ENCODE measurements around the gene IREB2.
"Not testable (repeated sequence)": the region's sequence is repeated elsewhere in the genome, so short reads cannot be mapped to it uniquely, and the experiment has no call there.

IREB2 gene

GRCh38 chr15:78434134-78434533 lies 3.9 kb upstream of the IREB2 start:
- TF ChIP-seq CTCF (IDR thresholded peaks at IDR 0.05; ENCODE audit: low read depth, low read length), result no peak
- Histone ChIP-seq H3K4me3 (ENCODE audit: low read depth, low read length) (no peak overlapping the region), H3K9me3 (no peaks in the 10 kb centered on the region), H3K4me1 (peaks cover 3% of the 10 kb centered on the region; the same call in 1 of the 2 replicates), H3K36me3 (peaks cover 4% of the 10 kb centered on the region; the same call in 1 of the 2 replicates), H3K27me3 (no peaks in the 10 kb centered on the region)
- no peak for DNase-seq

GRCh38 chr15:78434711-78435110 lies 3.3 kb upstream of the IREB2 start:
- H3K27me3 ChIP-seq; H3K9me3 ChIP-seq; H3K4me3 ChIP-seq (ENCODE audit: low read depth, low read length); DNase-seq; H3K4me1 ChIP-seq; H3K36me3 ChIP-seq: not testable (repeated sequence)

- H3K9me3 ChIP-seq, result no peaks in the 10 kb centered on the region
- peaks cover 22% of the 10 kb centered on the region for H3K36me3 ChIP-seq
- H3K27me3 ChIP-seq, result no peaks in the 10 kb centered on the region
- H3K4me1 ChIP-seq, result peaks cover 9% of the 10 kb centered on the region
- H3K4me3 ChIP-seq (ENCODE audit: low read depth, low read length), result peak overlapping the region; percentile 87
- no peak for DNase-seq
- no peak for TF ChIP-seq CTCF (IDR thresholded peaks at IDR 0.05; ENCODE audit: low read depth, low read length)
Measured at GRCh38 chr15:78437107-78437761, 782 bp upstream of the IREB2 start.

GRCh38 chr15:78438619-78439285 lies 736 bp downstream of the IREB2 start:
- peak; percentile 60 for DNase-seq
- peak; percentile 47 for TF ChIP-seq CTCF (IDR thresholded peaks at IDR 0.05; ENCODE audit: low read depth, low read length)
- H3K4me1 ChIP-seq, result peaks cover 9% of the 10 kb centered on the region
- no peaks in the 10 kb centered on the region for H3K9me3 ChIP-seq
- no peaks in the 10 kb centered on the region for H3K27me3 ChIP-seq
- peaks cover 28% of the 10 kb centered on the region for H3K36me3 ChIP-seq
- H3K4me3 ChIP-seq (ENCODE audit: low read depth, low read length), result peak overlapping the region; percentile 87

GRCh38 chr15:78440375-78441373 lies 2.7 kb downstream of the IREB2 start:
- peaks cover 43% of the 10 kb centered on the region for H3K36me3 ChIP-seq

More at GRCh38 chr15:78440375-78441373, 2.7 kb downstream of the IREB2 start:
- Histone ChIP-seq H3K4me3 (ENCODE audit: low read depth, low read length) (no peak overlapping the region), H3K9me3 (no peaks in the 10 kb centered on the region), H3K27me3 (no peaks in the 10 kb centered on the region), H3K4me1 (peaks cover 9% of the 10 kb centered on the region)
- TF ChIP-seq CTCF (IDR thresholded peaks at IDR 0.05; ENCODE audit: low read depth, low read length), result no peak
- DNase-seq, result no peak

All from BE2C (cell line).